ENCODE data around the gene SLC13A3.

SLC13A3 gene

GRCh38 chr20:46607191-46607848, 43.9 kb downstream of the SLC13A3 start:
- no peak for TF ChIP-seq CTCF (IDR thresholded peaks at IDR 0.05; ENCODE audit: low read depth, low read length)

GRCh38 chr20:46606817-46607190, 44.5 kb downstream of the SLC13A3 start:
- no peak for TF ChIP-seq CTCF (IDR thresholded peaks at IDR 0.05; ENCODE audit: low read depth, low read length)
- DNase-seq (ENCODE audit: extremely low read depth, low read depth) = no peak

More at GRCh38 chr20:46607191-46607848, 43.9 kb downstream of the SLC13A3 start:
- DNase-seq (ENCODE audit: extremely low read depth, low read depth) = no peak

- TF ChIP-seq CTCF (IDR thresholded peaks at IDR 0.05; ENCODE audit: low read depth, low read length) = no peak
- DNase-seq (ENCODE audit: extremely low read depth, low read depth) = no peak
Measured at GRCh38 chr20:46605978-46606816, 45.1 kb downstream of the SLC13A3 start.

- TF ChIP-seq CTCF (IDR thresholded peaks at IDR 0.05; ENCODE audit: low read depth, low read length) = no peak
- no peak for DNase-seq (ENCODE audit: extremely low read depth, low read depth)
Measured at GRCh38 chr20:46605181-46605580, 46.1 kb downstream of the SLC13A3 start.

- no peak for TF ChIP-seq CTCF (IDR thresholded peaks at IDR 0.05; ENCODE audit: low read depth, low read length)
- no peak for DNase-seq (ENCODE audit: extremely low read depth, low read depth)
Measured at GRCh38 chr20:46604551-46605133, 46.6 kb downstream of the SLC13A3 start.

- DNase-seq (ENCODE audit: extremely low read depth, low read depth) = no peak
- TF ChIP-seq CTCF (IDR thresholded peaks at IDR 0.05; ENCODE audit: low read depth, low read length) = no peak
Measured at GRCh38 chr20:46602429-46602828, 48.8 kb downstream of the SLC13A3 start.

GRCh38 chr20:46601603-46602122, 49.6 kb downstream of the SLC13A3 start:
- TF ChIP-seq CTCF (IDR thresholded peaks at IDR 0.05; ENCODE audit: low read depth, low read length) = no peak
- DNase-seq (ENCODE audit: extremely low read depth, low read depth) = no peak

Measured in AG09319 (cell line).